ENCODE data around the gene PEAK3.

DNA sequence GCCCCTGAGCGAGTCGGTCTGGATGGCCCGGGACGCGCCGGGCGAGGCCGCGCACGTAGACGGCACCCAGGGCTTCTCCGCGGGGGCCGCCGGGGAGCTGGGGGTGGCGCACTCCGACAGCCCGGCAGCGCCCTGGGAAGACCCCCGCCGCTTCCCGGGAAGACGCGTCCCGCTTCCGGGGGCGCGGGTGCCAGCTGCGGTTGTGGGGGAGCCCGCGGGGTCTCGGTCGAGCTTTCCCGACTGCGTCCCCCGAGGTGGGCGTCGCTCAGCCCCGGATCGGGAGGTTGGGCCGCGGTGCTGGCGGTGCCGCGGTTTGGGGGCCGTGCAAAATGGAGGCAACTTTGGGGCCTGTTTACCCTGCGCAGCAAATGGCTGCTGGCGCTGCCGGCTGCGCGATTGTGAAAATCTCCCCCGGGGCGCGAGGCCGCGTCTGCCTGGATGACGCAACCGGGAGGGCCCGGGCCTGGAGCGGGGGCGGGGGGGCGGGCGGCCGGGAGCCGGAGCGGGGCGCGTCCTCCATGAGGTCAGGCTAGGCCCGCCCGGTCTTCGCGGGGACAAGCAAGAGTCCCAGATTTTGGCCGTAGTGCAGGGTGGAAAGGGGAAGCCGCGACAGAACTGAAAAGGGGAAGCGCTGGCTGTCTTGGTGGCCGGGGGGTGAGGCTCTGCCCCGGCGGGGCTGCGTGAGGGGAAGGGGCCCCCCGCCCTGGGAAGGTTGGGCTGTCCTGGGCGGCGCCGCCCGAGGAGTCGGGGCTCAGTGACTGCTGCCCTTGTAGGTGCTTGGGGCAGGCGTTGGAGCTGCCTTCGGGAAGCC is 11.3 kb downstream of the PEAK3 start:
- TF ChIP-seq, protein P1, sequence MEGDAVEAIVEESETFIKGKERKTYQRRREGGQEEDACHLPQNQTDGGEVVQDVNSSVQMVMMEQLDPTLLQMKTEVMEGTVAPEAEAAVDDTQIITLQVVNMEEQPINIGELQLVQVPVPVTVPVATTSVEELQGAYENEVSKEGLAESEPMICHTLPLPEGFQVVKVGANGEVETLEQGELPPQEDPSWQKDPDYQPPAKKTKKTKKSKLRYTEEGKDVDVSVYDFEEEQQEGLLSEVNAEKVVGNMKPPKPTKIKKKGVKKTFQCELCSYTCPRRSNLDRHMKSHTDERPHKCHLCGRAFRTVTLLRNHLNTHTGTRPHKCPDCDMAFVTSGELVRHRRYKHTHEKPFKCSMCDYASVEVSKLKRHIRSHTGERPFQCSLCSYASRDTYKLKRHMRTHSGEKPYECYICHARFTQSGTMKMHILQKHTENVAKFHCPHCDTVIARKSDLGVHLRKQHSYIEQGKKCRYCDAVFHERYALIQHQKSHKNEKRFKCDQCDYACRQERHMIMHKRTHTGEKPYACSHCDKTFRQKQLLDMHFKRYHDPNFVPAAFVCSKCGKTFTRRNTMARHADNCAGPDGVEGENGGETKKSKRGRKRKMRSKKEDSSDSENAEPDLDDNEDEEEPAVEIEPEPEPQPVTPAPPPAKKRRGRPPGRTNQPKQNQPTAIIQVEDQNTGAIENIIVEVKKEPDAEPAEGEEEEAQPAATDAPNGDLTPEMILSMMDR (IDR thresholded peaks at IDR 0.05): no peak
- TF ChIP-seq POLR2AphosphoS5 (IDR thresholded peaks at IDR 0.05): peak; percentile 91
- TF ChIP-seq POLR2A (IDR thresholded peaks at IDR 0.05): peak; percentile 51 to 69
